HCT116 (cell line): ENCODE measurements around the gene DUSP2.

Experiments used
- ATF3 ChIP-seq: IDR thresholded peaks from 2 replicates; pipeline ENCODE4 v1.6.1; 2012
- CEBPB ChIP-seq: IDR thresholded peaks from 2 replicates; pipeline ENCODE4 v1.6.1; 2012; ENCODE audit warnings: low read depth
- CTCF ChIP-seq, 3 experiments: fragments of 200-600 bp in 1 of 3; sonication (generic) in 1 of 3; IDR thresholded peaks in 2 of 3; conservative IDR thresholded peaks in 1 of 3; 2 replicates each; pipeline ENCODE4 v1.5.1; 2012 to 2017; ENCODE audit warnings: low read depth in 2 of 3, low read length in 2 of 3, antibody characterized with exemption in 1 of 3, borderline replicate concordance in 1 of 3, control low read depth in 1 of 3, mild to moderate bottlenecking in 1 of 3, mixed read lengths in 1 of 3, mixed run types in 1 of 3, moderate library complexity in 1 of 3; ENCODE audit not compliant: insufficient read depth in 1 of 3
- EZH2 ChIP-seq: fragments of 200-600 bp; sonication (generic); IDR thresholded peaks from 2 replicates; pipeline ENCODE4 v1.6.1; 2017; ENCODE audit warnings: antibody characterized with exemption, mixed run types
- FOSL1 ChIP-seq: IDR thresholded peaks from 2 replicates; pipeline ENCODE4 v1.6.1; 2012; ENCODE audit warnings: low read depth
- POLR2A ChIP-seq: IDR thresholded peaks from 2 replicates; pipeline ENCODE4 v1.7.0; 2011; ENCODE audit warnings: borderline replicate concordance; ENCODE audit not compliant: insufficient read depth, insufficient read length; ENCODE audit errors: extremely low read depth
- POLR2AphosphoS5 ChIP-seq: IDR thresholded peaks from 2 replicates; pipeline ENCODE4 v1.6.1; 2011; ENCODE audit warnings: mild to moderate bottlenecking, low read depth, low read length, moderate library complexity
- RAD21 ChIP-seq: IDR thresholded peaks from 2 replicates; pipeline ENCODE4 v1.6.1; 2012; ENCODE audit warnings: low read depth, mild to moderate bottlenecking
- REST ChIP-seq: IDR thresholded peaks from 2 replicates; pipeline ENCODE4 v1.6.1; 2012; ENCODE audit warnings: low read depth
- SIN3A ChIP-seq: IDR thresholded peaks from 2 replicates; pipeline ENCODE4 v1.6.1; 2012; ENCODE audit warnings: low read depth
- SRF ChIP-seq: IDR thresholded peaks from 2 replicates; pipeline ENCODE4 v1.6.1; 2012; ENCODE audit warnings: low read depth
- ZBTB33 ChIP-seq: IDR thresholded peaks from 2 replicates; pipeline ENCODE4 v1.6.1; 2011; ENCODE audit warnings: mild to moderate bottlenecking, low read length, moderate library complexity; ENCODE audit not compliant: insufficient replicate concordance; ENCODE audit errors: extremely low read depth
- ZFX ChIP-seq: fragments of 450-650 bp; IDR thresholded peaks from 2 replicates; pipeline ENCODE4 v1.6.1; 2017

GRCh38 chr2:96117701-96118588, 27.3 kb downstream of the DUSP2 start:
- TF ChIP-seq CEBPB (no peak), POLR2A (no peak), ATF3 (no peak), CTCF (IDR thresholded peaks at IDR 0.05 in 2 of 3, conservative IDR thresholded peaks at IDR 0.05 in 1 of 3; ENCODE audit: borderline replicate concordance in 1 of 3, insufficient read depth in 1 of 3, low read depth in 2 of 3, low read length in 2 of 3) (peak in 2 of 3 experiments; percentile 42 to 43; a peak in 4 of 6 replicates), POLR2AphosphoS5 (peak; percentile 30; the same call in 1 of the 2 replicates), SRF (no peak), ZBTB33 (no peak), EZH2 (no peak), REST (no peak), RAD21 (no peak; the same call in 1 of the 2 replicates), ZFX (no peak), SIN3A (no peak), FOSL1 (no peak)
